Muscle of leg (tissue), 11 donors: ENCODE data around the gene CDH4. TPM values are rescaled to one million over a fixed set of nuclear protein-coding genes. Genes with fewer than 3 reads are reported as not detected.
A peak's percentile ranks its signal among the peaks of the same experiment; 100 is the strongest.

Experiments
- DNase-seq: peaks from one replicate; pipeline ENCODE4 v3.0.0; 2013
- H3K27ac ChIP-seq: one replicate; pipeline ENCODE4 v1.5.1; 2013; ENCODE audit warnings: mild to moderate bottlenecking, low read length, control low read depth
- H3K27me3 ChIP-seq: one replicate; pipeline ENCODE4 v1.6.1; 2013; ENCODE audit warnings: low read length; ENCODE audit not compliant: control insufficient read depth, insufficient read depth
- H3K36me3 ChIP-seq: one replicate; pipeline ENCODE4 v1.6.1; 2013; ENCODE audit warnings: low read length; ENCODE audit not compliant: control insufficient read depth, insufficient read depth
- H3K4me1 ChIP-seq: one replicate; pipeline ENCODE4 v1.6.1; 2013; ENCODE audit warnings: low read length; ENCODE audit not compliant: control insufficient read depth, insufficient read depth
- H3K4me3 ChIP-seq: one replicate; pipeline ENCODE4 v1.5.1; 2013; ENCODE audit warnings: low read length, control low read depth
- H3K9me3 ChIP-seq: replicated peaks from 2 replicates; pipeline ENCODE4 v1.6.1; 2013; ENCODE audit warnings: low read depth, low read length; ENCODE audit not compliant: control insufficient read depth
- WGBS: methylation state at CpG from one replicate; pipeline ENCODE4 v1.1.5; 2013; ENCODE audit warnings: missing lambda C conversion rate; ENCODE audit not compliant: insufficient coverage; 5-methylcytosine and 5-hydroxymethylcytosine counted together
- polyA plus RNA-seq, 8 donors: library from polyadenylated mRNA; unstranded; fragments of 120-200 nt; gene quantifications; one replicate each; pipeline versions ENCODE4 v1.2.1 to v1.2.3, GENCODE V29; 2013; ENCODE audit warnings: inconsistent platforms in 1 of 8, low replicate concordance in 1 of 8; ENCODE audit not compliant: insufficient read length in 8 of 8, insufficient read depth in 1 of 8
- total RNA-seq: library from RNA; stranded (reverse); fragments of 120-200 nt; gene quantifications from one replicate; pipeline ENCODE4 v1.2.4, GENCODE V29; 2013

CDH4 gene
- total and polyA plus RNA-seq, 9 donors = 0.66 to 1.4 (median 1.2) TPM

GRCh38 chr20:61879694-61880093 lies 627.6 kb downstream of the CDH4 start:
- Histone ChIP-seq H3K4me3 (no peak overlapping the region), H3K27me3 (peaks cover 11% of the 10 kb centered on the region), H3K9me3 (no peaks in the 10 kb centered on the region), H3K4me1 (peaks cover 7% of the 10 kb centered on the region), H3K36me3 (no peaks in the 10 kb centered on the region), H3K27ac (no peak overlapping the region)
- no peak for DNase-seq
- 90% methylated on average over 11 of the region's 19 CpGs for WGBS

GRCh38 chr20:61880706-61881105 lies 628.6 kb downstream of the CDH4 start:
- Histone ChIP-seq H3K4me1 (peaks cover 7% of the 10 kb centered on the region), H3K4me3 (no peak overlapping the region), H3K36me3 (no peaks in the 10 kb centered on the region), H3K27me3 (peaks cover 11% of the 10 kb centered on the region), H3K9me3 (no peaks in the 10 kb centered on the region), H3K27ac (no peak overlapping the region)
- 87% methylated on average over 6 of the region's 8 CpGs for WGBS
- no peak for DNase-seq

- H3K27ac ChIP-seq = no peak overlapping the region
- no peak overlapping the region for H3K4me3 ChIP-seq
- H3K9me3 ChIP-seq = no peaks in the 10 kb centered on the region
- H3K4me1 ChIP-seq = peaks cover 7% of the 10 kb centered on the region
- DNase-seq = peak; percentile 26
- H3K36me3 ChIP-seq = no peaks in the 10 kb centered on the region
- 17% methylated on average over 18 of the region's 19 CpGs for whole genome bisulfite sequencing
- peaks cover 11% of the 10 kb centered on the region for H3K27me3 ChIP-seq
These were observed 629.4 kb downstream of the CDH4 start for GRCh38 chr20:61881416-61881815.

- Histone ChIP-seq H3K27me3 (peaks cover 8% of the 10 kb centered on the region), H3K4me3 (no peak overlapping the region), H3K9me3 (no peaks in the 10 kb centered on the region), H3K36me3 (no peaks in the 10 kb centered on the region), H3K27ac (no peak overlapping the region), H3K4me1 (peaks cover 7% of the 10 kb centered on the region)
- no peak for DNase-seq
- 61% methylated on average over 10 of the region's 13 CpGs for WGBS
These were observed 629.8 kb downstream of the CDH4 start for GRCh38 chr20:61881861-61882260.

- Histone ChIP-seq H3K27ac (no peak overlapping the region), H3K4me3 (no peak overlapping the region), H3K36me3 (no peaks in the 10 kb centered on the region), H3K27me3 (peaks cover 6% of the 10 kb centered on the region), H3K9me3 (no peaks in the 10 kb centered on the region), H3K4me1 (peaks cover 7% of the 10 kb centered on the region)
- 69% methylated on average over 26 of the region's 32 CpGs for WGBS
- no peak for DNase-seq
These were observed 630.9 kb downstream of the CDH4 start for GRCh38 chr20:61882716-61883615.

GRCh38 chr20:61883857-61884393 lies 631.9 kb downstream of the CDH4 start:
- Histone ChIP-seq H3K27me3 (peaks cover 6% of the 10 kb centered on the region), H3K27ac (no peak overlapping the region), H3K9me3 (no peaks in the 10 kb centered on the region), H3K4me1 (peaks cover 7% of the 10 kb centered on the region), H3K36me3 (no peaks in the 10 kb centered on the region), H3K4me3 (no peak overlapping the region)
- DNase-seq = no peak
- 31% methylated on average over 8 of the region's 14 CpGs for WGBS

- Histone ChIP-seq H3K4me1 (peaks cover 7% of the 10 kb centered on the region), H3K9me3 (no peaks in the 10 kb centered on the region), H3K27me3 (peaks cover 6% of the 10 kb centered on the region), H3K36me3 (no peaks in the 10 kb centered on the region), H3K4me3 (no peak overlapping the region), H3K27ac (no peak overlapping the region)
- DNase-seq = no peak
- 78% methylated on average over 17 of the region's 25 CpGs for WGBS
These were observed 632.7 kb downstream of the CDH4 start for GRCh38 chr20:61884571-61885389.

- 74% methylated on average over 13 of the region's 21 CpGs for WGBS
- H3K36me3 ChIP-seq = no peaks in the 10 kb centered on the region
- H3K9me3 ChIP-seq = no peaks in the 10 kb centered on the region
- H3K27me3 ChIP-seq = peaks cover 6% of the 10 kb centered on the region
- peaks cover 7% of the 10 kb centered on the region for H3K4me1 ChIP-seq
- no peak overlapping the region for H3K4me3 ChIP-seq
- DNase-seq = no peak
- H3K27ac ChIP-seq = no peak overlapping the region
These were observed 634.0 kb downstream of the CDH4 start for GRCh38 chr20:61885759-61886715.

GRCh38 chr20:61886721-61887595 lies 634.9 kb downstream of the CDH4 start:
- H3K27me3 ChIP-seq = peaks cover 6% of the 10 kb centered on the region

More at GRCh38 chr20:61886721-61887595, 634.9 kb downstream of the CDH4 start:
- no peak overlapping the region for H3K4me3 ChIP-seq
- peak; percentile 62 for DNase-seq
- no peaks in the 10 kb centered on the region for H3K36me3 ChIP-seq
- H3K4me1 ChIP-seq = peaks cover 7% of the 10 kb centered on the region
- WGBS = 51% methylated on average over 12 of the region's 21 CpGs
- H3K9me3 ChIP-seq = no peaks in the 10 kb centered on the region
- no peak overlapping the region for H3K27ac ChIP-seq
